IPS DF 4.7 (cell line): ENCODE measurements around the gene AUTS2.

Source experiments
- DNase-seq: peaks from one replicate; pipeline ENCODE4 v3.0.0-alpha.2; 2013; ENCODE audit warnings: low spot score; ENCODE audit errors: extremely low read depth

Gene AUTS2

GRCh38 chr7:69684369-69685292 is 86.4 kb downstream of the AUTS2 start:
- no peak for DNase-seq

DNA sequence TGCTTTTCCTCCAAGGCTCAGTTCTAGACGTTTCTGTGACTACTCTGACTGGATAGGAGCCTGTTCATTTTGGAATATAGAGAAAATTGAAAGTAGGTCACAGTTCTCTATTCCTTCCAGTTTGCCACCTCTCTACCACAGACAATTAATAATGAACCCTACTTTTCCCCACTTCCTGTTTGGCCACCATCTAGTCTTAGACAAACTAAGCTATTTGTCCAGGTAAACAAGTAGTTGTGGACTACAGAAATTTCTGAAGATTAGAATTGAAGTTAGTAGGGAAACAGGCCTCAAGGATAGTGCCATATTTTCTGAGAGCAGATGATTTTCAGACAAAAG is 87.0 kb downstream of the AUTS2 start:
- no peak for DNase-seq

DNA sequence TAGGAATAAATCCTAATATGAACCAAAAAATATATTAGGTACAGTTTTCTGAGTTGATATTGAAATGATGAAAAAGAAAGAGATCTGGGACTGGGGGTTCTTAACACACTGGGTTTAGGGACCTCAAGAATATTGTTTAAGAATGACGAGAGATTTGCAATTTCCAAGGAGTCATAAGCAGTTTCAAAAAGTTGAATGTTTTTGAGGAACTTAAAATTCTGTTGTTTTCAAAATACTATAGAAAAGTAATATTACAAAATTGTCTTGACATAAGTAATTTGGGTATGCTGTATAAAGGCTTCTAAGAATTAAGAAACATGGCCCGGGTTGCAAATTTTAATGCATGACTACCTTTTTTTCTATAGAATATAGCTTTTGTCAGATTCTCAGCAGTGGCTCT is 88.1 kb downstream of the AUTS2 start:
- DNase-seq, result no peak

DNA sequence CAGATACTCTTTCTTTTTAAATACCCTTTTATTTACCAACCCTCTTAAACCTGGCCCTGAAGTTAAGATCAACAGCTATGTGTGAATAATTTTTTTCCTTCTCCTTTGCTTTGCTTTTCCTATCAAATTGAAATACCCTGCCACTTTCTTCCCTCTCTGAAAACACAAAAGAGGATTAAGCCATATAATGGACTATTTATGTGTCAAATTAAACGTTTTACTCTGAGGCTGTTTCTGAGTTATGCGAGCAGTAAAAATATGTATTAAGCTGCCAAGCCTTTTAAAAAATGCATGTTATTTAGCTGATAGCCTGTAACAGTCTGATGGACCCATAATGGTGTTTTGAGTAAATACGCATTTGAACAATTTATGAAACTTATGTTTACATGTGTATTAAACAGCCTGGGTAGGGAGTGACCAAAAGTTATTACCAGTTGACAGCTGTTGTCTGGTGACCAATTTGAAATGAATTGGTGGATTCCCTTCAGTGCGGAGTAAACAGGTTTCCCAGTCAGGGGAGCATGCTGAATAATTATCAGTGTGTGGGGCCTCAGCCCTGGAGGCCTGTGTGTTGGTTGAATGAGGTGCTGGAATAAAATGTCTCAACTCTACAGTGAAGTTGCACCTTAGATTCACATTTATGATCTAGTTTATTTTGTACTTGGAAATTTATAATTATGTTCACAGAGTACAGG is 89.6 kb downstream of the AUTS2 start:
- DNase-seq, result no peak

GRCh38 chr7:69690329-69690728 is 92.1 kb downstream of the AUTS2 start:
- DNase-seq, result no peak

GRCh38 chr7:69691327-69691726 is 93.1 kb downstream of the AUTS2 start:
- no peak for DNase-seq

DNA sequence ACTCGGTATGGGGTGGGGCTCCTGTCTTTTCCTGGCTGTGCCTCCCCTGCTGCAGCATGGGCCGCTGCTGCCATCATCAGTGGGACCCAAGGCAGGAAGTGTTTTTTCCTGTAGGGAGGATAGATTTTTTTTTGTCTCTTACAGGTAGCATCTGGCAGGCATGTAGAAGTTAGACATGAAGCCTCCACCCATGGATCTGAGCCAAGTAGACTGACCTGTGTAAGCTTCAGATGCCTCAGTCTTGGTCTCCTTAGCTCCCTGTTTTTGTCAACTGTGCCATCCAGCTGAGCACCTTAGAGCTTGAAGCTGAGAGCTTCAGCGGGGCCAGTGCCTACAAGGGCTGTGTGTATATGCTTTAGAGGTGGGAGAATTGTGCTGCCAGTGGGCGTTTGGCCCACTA is 93.5 kb downstream of the AUTS2 start:
- no peak for DNase-seq

- no peak for DNase-seq
These were observed 94.3 kb downstream of the AUTS2 start for GRCh38 chr7:69692611-69693010.

GRCh38 chr7:69693042-69693441 is 94.8 kb downstream of the AUTS2 start:
- DNase-seq, result no peak

- DNase-seq, result no peak
These were observed 97.8 kb downstream of the AUTS2 start for GRCh38 chr7:69696054-69696591.

GRCh38 chr7:69696686-69697685 is 98.7 kb downstream of the AUTS2 start:
- DNase-seq, result no peak

GRCh38 chr7:69698109-69698825 is 100.0 kb downstream of the AUTS2 start:
- DNase-seq, result no peak

- DNase-seq, result no peak
These were observed 101.7 kb downstream of the AUTS2 start for GRCh38 chr7:69699931-69700330.

DNA sequence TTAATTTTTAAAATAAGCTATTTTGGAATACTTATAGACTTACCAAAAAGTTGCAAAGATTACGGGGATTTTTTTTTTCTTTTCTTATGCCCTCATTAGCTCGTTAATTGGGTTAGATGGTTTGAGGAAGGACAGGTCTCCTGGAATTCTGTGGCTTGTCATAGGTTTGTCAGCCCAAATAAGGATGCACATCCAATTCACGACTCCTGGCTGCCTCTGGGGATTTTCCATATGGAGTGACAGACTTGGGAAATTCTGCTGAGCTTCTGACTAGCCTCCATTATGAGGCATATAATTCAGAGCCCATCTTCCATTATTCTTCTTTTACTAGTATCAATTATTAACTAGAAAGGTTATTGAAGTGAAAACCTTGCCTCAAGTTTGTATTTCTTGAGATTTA is 102.1 kb downstream of the AUTS2 start:
- DNase-seq, result no peak

GRCh38 chr7:69701288-69701687 is 103.0 kb downstream of the AUTS2 start:
- DNase-seq, result no peak

DNA sequence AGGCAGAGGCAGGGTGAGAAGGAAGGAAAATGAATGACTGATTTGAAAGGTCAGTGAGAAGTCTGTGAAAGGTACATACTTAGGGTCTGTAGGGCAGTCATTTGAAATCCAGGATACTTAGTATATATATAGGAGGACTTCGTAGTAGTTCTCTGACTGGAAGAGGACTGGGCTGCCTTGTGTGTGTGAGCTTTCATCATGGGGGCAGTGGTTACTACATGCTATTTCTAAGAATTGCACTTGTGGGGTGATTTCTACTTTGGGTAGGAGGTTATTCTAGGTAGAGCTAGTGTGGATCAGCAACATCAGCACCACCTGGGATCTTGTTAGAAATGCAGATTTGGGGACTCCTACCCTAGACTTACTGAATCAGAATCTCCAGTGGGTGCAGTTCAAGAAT is 104.1 kb downstream of the AUTS2 start:
- no peak for DNase-seq

GRCh38 chr7:69703099-69703498 is 104.8 kb downstream of the AUTS2 start:
- no peak for DNase-seq

DNA sequence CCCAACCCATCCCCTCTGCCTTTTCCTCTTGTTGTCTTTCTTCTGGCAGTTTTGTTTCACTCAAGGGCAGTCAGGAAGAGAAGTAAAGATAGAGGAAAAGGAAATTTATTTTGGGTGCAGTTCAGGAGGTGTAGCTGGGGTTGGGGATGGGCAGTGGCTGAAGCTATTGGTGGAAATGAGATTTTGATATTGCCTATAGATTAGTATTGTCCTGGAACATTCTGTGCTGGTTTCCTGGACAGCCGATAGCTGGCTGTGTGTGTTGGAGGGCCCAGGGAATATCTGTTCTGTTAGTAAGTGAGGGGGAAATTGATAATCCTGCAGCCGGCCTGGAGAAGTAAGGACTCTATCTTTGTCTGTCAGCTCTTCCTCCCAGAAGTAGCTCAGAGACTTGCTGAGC is 107.8 kb downstream of the AUTS2 start:
- DNase-seq, result no peak

- DNase-seq, result no peak
These were observed 110.6 kb downstream of the AUTS2 start for GRCh38 chr7:69708857-69709256.

- DNase-seq, result no peak
These were observed 112.6 kb downstream of the AUTS2 start for GRCh38 chr7:69710768-69711438.
